Measurements from ENCODE around the gene TYW1. TPM values are rescaled to one million over a fixed set of nuclear protein-coding genes. Genes with fewer than 3 reads are reported as not detected.

Gene TYW1
- total RNA-seq, 1 donor from 2014 or later = 24.9 TPM

- Mint-ChIP-seq H3K36me3 (ENCODE audit: insufficient read depth) (peaks cover 19% of the 10 kb centered on the region), H3K27ac (no peak overlapping the region), H3K27me3 (no peaks in the 10 kb centered on the region), H3K4me3 (ENCODE audit: low read depth) (no peak overlapping the region), H3K9me3 (ENCODE audit: low read depth) (no peaks in the 10 kb centered on the region), H3K4me1 (ENCODE audit: low read depth) (peaks cover 7% of the 10 kb centered on the region)
- TF ChIP-seq CTCF (IDR thresholded peaks at IDR 0.05; ENCODE audit: unreplicated experiment) = no peak
- DNase-seq (ENCODE audit: low spot score, unreplicated experiment) = no peak
These were observed 43.6 kb upstream of the TYW1 start for GRCh38 chr7:66953044-66953427.

- Mint-ChIP-seq H3K4me1 (ENCODE audit: low read depth) (peaks cover 19% of the 10 kb centered on the region), H3K9me3 (ENCODE audit: low read depth) (no peaks in the 10 kb centered on the region), H3K4me3 (ENCODE audit: low read depth) (no peak overlapping the region), H3K27me3 (no peaks in the 10 kb centered on the region), H3K36me3 (ENCODE audit: insufficient read depth) (peaks cover 11% of the 10 kb centered on the region), H3K27ac (peak overlapping the region; percentile 91)
- no peak for DNase-seq (ENCODE audit: low spot score, unreplicated experiment)
- no peak for TF ChIP-seq CTCF (IDR thresholded peaks at IDR 0.05; ENCODE audit: unreplicated experiment)
These were observed 38.9 kb upstream of the TYW1 start for GRCh38 chr7:66957595-66958290.

- Mint-ChIP-seq H3K27me3 (no peaks in the 10 kb centered on the region), H3K4me1 (ENCODE audit: low read depth) (peaks cover 19% of the 10 kb centered on the region), H3K4me3 (ENCODE audit: low read depth) (no peak overlapping the region), H3K36me3 (ENCODE audit: insufficient read depth) (peaks cover 13% of the 10 kb centered on the region), H3K9me3 (ENCODE audit: low read depth) (no peaks in the 10 kb centered on the region), H3K27ac (peak overlapping the region; percentile 91)
- no peak for TF ChIP-seq CTCF (IDR thresholded peaks at IDR 0.05; ENCODE audit: unreplicated experiment)
- DNase-seq (ENCODE audit: low spot score, unreplicated experiment) = peak; percentile 11
These were observed 37.9 kb upstream of the TYW1 start for GRCh38 chr7:66958538-66959350.

GRCh38 chr7:66960192-66960591 is 36.4 kb upstream of the TYW1 start:
- peaks cover 3% of the 10 kb centered on the region for H3K9me3 Mint-ChIP-seq (ENCODE audit: low read depth)
- H3K36me3 Mint-ChIP-seq (ENCODE audit: insufficient read depth) = peaks cover 16% of the 10 kb centered on the region
- no peak overlapping the region for H3K27ac Mint-ChIP-seq
- no peaks in the 10 kb centered on the region for H3K27me3 Mint-ChIP-seq
- H3K4me1 Mint-ChIP-seq (ENCODE audit: low read depth) = peaks cover 19% of the 10 kb centered on the region
- DNase-seq (ENCODE audit: low spot score, unreplicated experiment) = no peak
- TF ChIP-seq CTCF (IDR thresholded peaks at IDR 0.05; ENCODE audit: unreplicated experiment) = no peak
- no peak overlapping the region for H3K4me3 Mint-ChIP-seq (ENCODE audit: low read depth)

- no peak overlapping the region for H3K27ac Mint-ChIP-seq
- no peak for DNase-seq (ENCODE audit: low spot score, unreplicated experiment)
- H3K4me1 Mint-ChIP-seq (ENCODE audit: low read depth) = peaks cover 19% of the 10 kb centered on the region
- H3K4me3 Mint-ChIP-seq (ENCODE audit: low read depth) = no peak overlapping the region
- H3K9me3 Mint-ChIP-seq (ENCODE audit: low read depth) = peaks cover 3% of the 10 kb centered on the region
- peaks cover 15% of the 10 kb centered on the region for H3K36me3 Mint-ChIP-seq (ENCODE audit: insufficient read depth)
- no peak for TF ChIP-seq CTCF (IDR thresholded peaks at IDR 0.05; ENCODE audit: unreplicated experiment)
- no peaks in the 10 kb centered on the region for H3K27me3 Mint-ChIP-seq
These were observed 35.5 kb upstream of the TYW1 start for GRCh38 chr7:66961096-66961495.

Data from progenitor cell of endocrine pancreas (in vitro differentiated cells).